ENCODE results near the gene CLEC1A. TPM values are rescaled to one million over a fixed set of nuclear protein-coding genes. Genes with fewer than 3 reads are reported as not detected.

CLEC1A gene
- total RNA-seq, 1 donor from 2014 or later: not detected

DNA sequence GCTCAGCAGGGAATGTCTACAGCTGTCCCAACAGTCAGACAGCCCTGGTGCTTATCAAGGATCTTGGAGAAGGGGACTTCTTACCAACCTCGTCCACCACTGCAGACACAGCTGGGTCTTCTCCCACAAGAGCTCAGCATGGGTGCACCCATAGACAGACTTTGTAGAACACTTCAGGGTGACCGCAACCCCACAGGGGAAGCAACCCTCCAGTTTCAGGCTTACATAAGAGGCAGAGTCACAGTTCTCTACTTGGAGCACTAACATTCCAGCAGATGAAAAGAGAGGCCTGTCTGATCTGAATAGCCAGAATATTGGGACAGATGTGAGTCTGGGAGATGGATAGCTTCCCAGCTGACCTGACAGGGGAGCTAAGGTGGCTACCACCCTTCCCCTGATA is 3.5 kb upstream of the CLEC1A start:
- H3K9me3 Mint-ChIP-seq (ENCODE audit: low read depth): peaks cover 27% of the 10 kb centered on the region
- H3K4me3 Mint-ChIP-seq (ENCODE audit: low read depth): no peak overlapping the region
- H3K4me1 Mint-ChIP-seq (ENCODE audit: low read depth): no peaks in the 10 kb centered on the region
- no peaks in the 10 kb centered on the region for H3K27me3 Mint-ChIP-seq
- TF ChIP-seq, protein P1, sequence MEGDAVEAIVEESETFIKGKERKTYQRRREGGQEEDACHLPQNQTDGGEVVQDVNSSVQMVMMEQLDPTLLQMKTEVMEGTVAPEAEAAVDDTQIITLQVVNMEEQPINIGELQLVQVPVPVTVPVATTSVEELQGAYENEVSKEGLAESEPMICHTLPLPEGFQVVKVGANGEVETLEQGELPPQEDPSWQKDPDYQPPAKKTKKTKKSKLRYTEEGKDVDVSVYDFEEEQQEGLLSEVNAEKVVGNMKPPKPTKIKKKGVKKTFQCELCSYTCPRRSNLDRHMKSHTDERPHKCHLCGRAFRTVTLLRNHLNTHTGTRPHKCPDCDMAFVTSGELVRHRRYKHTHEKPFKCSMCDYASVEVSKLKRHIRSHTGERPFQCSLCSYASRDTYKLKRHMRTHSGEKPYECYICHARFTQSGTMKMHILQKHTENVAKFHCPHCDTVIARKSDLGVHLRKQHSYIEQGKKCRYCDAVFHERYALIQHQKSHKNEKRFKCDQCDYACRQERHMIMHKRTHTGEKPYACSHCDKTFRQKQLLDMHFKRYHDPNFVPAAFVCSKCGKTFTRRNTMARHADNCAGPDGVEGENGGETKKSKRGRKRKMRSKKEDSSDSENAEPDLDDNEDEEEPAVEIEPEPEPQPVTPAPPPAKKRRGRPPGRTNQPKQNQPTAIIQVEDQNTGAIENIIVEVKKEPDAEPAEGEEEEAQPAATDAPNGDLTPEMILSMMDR (IDR thresholded peaks at IDR 0.05; ENCODE audit: unreplicated experiment): no peak
- H3K27ac Mint-ChIP-seq: no peak overlapping the region
- DNase-seq (ENCODE audit: low spot score, unreplicated experiment): no peak
- peaks cover 2% of the 10 kb centered on the region for H3K36me3 Mint-ChIP-seq (ENCODE audit: insufficient read depth)

- Mint-ChIP-seq H3K4me3 (ENCODE audit: low read depth) (no peak overlapping the region), H3K4me1 (ENCODE audit: low read depth) (no peaks in the 10 kb centered on the region), H3K27ac (no peak overlapping the region), H3K27me3 (no peaks in the 10 kb centered on the region), H3K9me3 (ENCODE audit: low read depth) (peaks cover 22% of the 10 kb centered on the region), H3K36me3 (ENCODE audit: insufficient read depth) (peaks cover 2% of the 10 kb centered on the region)
- no peak for DNase-seq (ENCODE audit: low spot score, unreplicated experiment)
- TF ChIP-seq, protein P1 (IDR thresholded peaks at IDR 0.05; ENCODE audit: unreplicated experiment): no peak
Measured at GRCh38 chr12:10101648-10102220, 2.9 kb upstream of the CLEC1A start.

DNA sequence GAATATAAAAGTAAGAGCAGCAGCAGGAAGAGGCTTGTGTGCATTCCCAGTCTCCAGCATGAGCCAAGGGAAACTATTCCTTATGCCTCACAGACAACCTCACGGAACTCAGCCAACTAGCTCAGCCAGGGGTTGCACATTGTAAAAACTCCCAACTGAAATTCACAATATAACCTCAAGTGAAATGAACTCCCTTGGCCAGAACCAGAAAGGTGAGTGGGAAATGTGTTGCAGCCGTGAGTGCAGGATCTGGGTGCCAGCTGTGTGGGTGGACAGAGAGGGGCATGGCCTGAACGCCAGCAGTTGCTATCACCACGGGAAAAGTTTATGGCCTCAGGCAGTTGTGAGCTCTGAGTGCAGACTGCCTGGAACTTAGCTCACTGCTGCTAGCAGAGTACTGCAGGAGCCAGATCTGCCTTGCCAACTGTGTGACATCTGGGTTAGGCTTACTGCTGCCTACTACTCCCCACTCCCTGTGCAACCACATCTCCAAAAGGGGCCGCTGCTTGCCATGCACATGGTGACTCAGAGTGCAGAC is 2.3 kb upstream of the CLEC1A start:
- Mint-ChIP-seq H3K4me3 (ENCODE audit: low read depth) (no peak overlapping the region), H3K4me1 (ENCODE audit: low read depth) (no peaks in the 10 kb centered on the region), H3K27ac (no peak overlapping the region), H3K9me3 (ENCODE audit: low read depth) (peaks cover 21% of the 10 kb centered on the region), H3K27me3 (no peaks in the 10 kb centered on the region), H3K36me3 (ENCODE audit: insufficient read depth) (peaks cover 2% of the 10 kb centered on the region)
- no peak for DNase-seq (ENCODE audit: low spot score, unreplicated experiment)
- TF ChIP-seq, protein P1 (IDR thresholded peaks at IDR 0.05; ENCODE audit: unreplicated experiment): no peak

DNA sequence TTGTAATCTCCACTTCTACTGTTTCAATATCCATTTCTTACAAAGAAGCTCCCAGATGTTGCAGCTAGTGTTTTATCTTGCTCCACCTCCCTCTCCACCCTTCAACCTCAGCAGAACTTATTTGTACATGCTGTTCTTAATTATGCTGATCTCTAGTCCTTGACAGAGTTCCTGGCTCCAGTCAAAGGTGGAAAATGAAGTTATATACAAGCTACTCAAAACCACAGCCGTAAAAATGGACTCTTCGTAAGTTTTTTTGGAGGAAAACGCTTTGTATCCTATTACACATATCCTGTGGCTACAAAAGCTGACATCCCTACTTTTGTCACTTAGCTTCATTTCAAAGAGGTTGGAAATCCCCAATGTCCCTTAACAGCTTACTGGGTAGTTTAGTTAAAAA is 1.3 kb downstream of the CLEC1A start:
- H3K4me1 Mint-ChIP-seq (ENCODE audit: low read depth): no peaks in the 10 kb centered on the region
- H3K36me3 Mint-ChIP-seq (ENCODE audit: insufficient read depth): no peaks in the 10 kb centered on the region
- no peaks in the 10 kb centered on the region for H3K27me3 Mint-ChIP-seq
- H3K4me3 Mint-ChIP-seq (ENCODE audit: low read depth): no peak overlapping the region
- TF ChIP-seq, protein P1 (IDR thresholded peaks at IDR 0.05; ENCODE audit: unreplicated experiment): no peak
- DNase-seq (ENCODE audit: low spot score, unreplicated experiment): no peak
- no peaks in the 10 kb centered on the region for H3K9me3 Mint-ChIP-seq (ENCODE audit: low read depth)
- H3K27ac Mint-ChIP-seq: no peak overlapping the region

- Mint-ChIP-seq H3K27ac (no peak overlapping the region), H3K27me3 (no peaks in the 10 kb centered on the region), H3K4me1 (ENCODE audit: low read depth) (no peaks in the 10 kb centered on the region), H3K4me3 (ENCODE audit: low read depth) (no peak overlapping the region), H3K36me3 (ENCODE audit: insufficient read depth) (no peaks in the 10 kb centered on the region), H3K9me3 (ENCODE audit: low read depth) (no peaks in the 10 kb centered on the region)
- no peak for DNase-seq (ENCODE audit: low spot score, unreplicated experiment)
- TF ChIP-seq, protein P1 (IDR thresholded peaks at IDR 0.05; ENCODE audit: unreplicated experiment): no peak
Measured at GRCh38 chr12:10095971-10096370, 2.8 kb downstream of the CLEC1A start.
